Gastrocnemius medialis (tissue), 4 donors: ENCODE measurements around the gene TBCD. TPM values are rescaled to one million over a fixed set of nuclear protein-coding genes. Genes with fewer than 3 reads are reported as not detected.

Experiments
- ATAC-seq, 2 donors: fragments of 150-250 bp; one replicate each; pipeline ENCODE4 v1.9.1; 2016
- DNase-seq, 2 donors: peaks; one replicate each; pipeline ENCODE4 v3.0.0-alpha.2; 2019
- H3K27ac ChIP-seq, 4 donors: fragments of 200-600 bp; sonication (generic); 1 replicate in 1 of 4; 2 replicates in 3 of 4; pipeline ENCODE4 v1.5.1; 2016 to 2018; ENCODE audit warnings: mild to moderate bottlenecking in 2 of 4, moderate library complexity in 1 of 4
- H3K27me3 ChIP-seq, 3 donors: fragments of 200-600 bp; sonication (generic) in 2 of 3; 1 replicate in 1 of 3; 2 replicates in 2 of 3; pipeline versions ENCODE4 v1.5.1 to v1.6.0; 2016 to 2019; ENCODE audit warnings: mild to moderate bottlenecking in 1 of 3, moderate library complexity in 1 of 3
- H3K36me3 ChIP-seq, 2 donors: fragments of 200-600 bp; sonication (generic) in 1 of 2; one replicate each; pipeline ENCODE4 v1.5.1; 2017 to 2018
- H3K4me1 ChIP-seq, 2 donors: fragments of 200-600 bp; sonication (generic) in 1 of 2; one replicate each; pipeline ENCODE4 v1.5.1; 2016 to 2017; ENCODE audit warnings: mild to moderate bottlenecking in 2 of 2
- H3K4me3 ChIP-seq, 4 donors: fragments of 200-600 bp; sonication (generic) in 3 of 4; 1 replicate in 1 of 4; 2 replicates in 3 of 4; pipeline ENCODE4 v1.5.1; 2016 to 2019; ENCODE audit warnings: mild to moderate bottlenecking in 2 of 4
- H3K9me3 ChIP-seq, 3 donors: fragments of 200-600 bp; sonication (generic) in 2 of 3; 1 replicate in 1 of 3; 2 replicates in 2 of 3; pipeline ENCODE4 v1.5.1; 2016 to 2019
- CTCF ChIP-seq, 5 experiments: fragments of 450-650 bp in 3 of 5; fragments of 200-600 bp in 2 of 5; sonication (generic) in 2 of 5; IDR thresholded peaks in 4 of 5; conservative IDR thresholded peaks in 1 of 5; 1 replicate in 4 of 5; 2 replicates in 1 of 5; pipeline ENCODE4 v1.5.1; 2016 to 2019; ENCODE audit warnings: antibody characterized with exemption in 5 of 5, mild to moderate bottlenecking in 3 of 5, moderate library complexity in 3 of 5
- POLR2A ChIP-seq, 2 donors: fragments of 450-650 bp; IDR thresholded peaks; one replicate each; pipeline ENCODE4 v1.6.1; 2017; ENCODE audit warnings: antibody characterized with exemption in 2 of 2, mild to moderate bottlenecking in 2 of 2, moderate library complexity in 2 of 2
- in situ Hi-C, 4 donors: fragments of 200-750 bp; cut with MboI; loops; one replicate each; pipeline versions ENCODE4 v1.15.0 to v1.8.0; 2017; ENCODE audit warnings: low sequenced_read_pairs in 4 of 4
- intact Hi-C: fragments of 100-400 bp; cut with DNase I; formaldehyde crosslinking; loops from one replicate; pipeline ENCODE4 v1.15.1; 2023; ENCODE audit warnings: low total_unique reads
- total RNA-seq, 4 donors: library from RNA; depleted of rRNA; stranded (reverse); fragments of >200 nt; gene quantifications; one replicate each; pipeline versions ENCODE4 v1.1.0 to v1.2.3, GENCODE V29; 2016

Gene TBCD
- total RNA-seq, 4 donors from 2014 or later, result 18.0 to 50.4 (median 33.3) TPM

- Histone ChIP-seq H3K9me3 (no peaks in the 10 kb centered on the region), H3K27me3 (no peaks in the 10 kb centered on the region), H3K27ac (peak overlapping the region in 1 of 4 donors; percentile 80), H3K36me3 (peaks cover 0 to 11% of the 10 kb centered on the region in 2 donors), H3K4me3 (no peak overlapping the region), H3K4me1 (peaks cover 19 to 29% of the 10 kb centered on the region in 2 donors)
- no peak for ATAC-seq
- in situ Hi-C loops, result no loop called here
- intact Hi-C loops, result no loop called here
- no peak for DNase-seq
- TF ChIP-seq POLR2A (IDR thresholded peaks at IDR 0.05) (no peak), CTCF (IDR thresholded peaks at IDR 0.05 in 4 of 5, conservative IDR thresholded peaks at IDR 0.05 in 1 of 5) (no peak)
These were observed 122.4 kb downstream of the TBCD start for GRCh38 chr17:82874011-82874835.

- Histone ChIP-seq H3K36me3 (peaks cover 0 to 6% of the 10 kb centered on the region in 2 donors), H3K27ac (peak overlapping the region; percentile 77 to 89 (median 82)), H3K27me3 (no peaks in the 10 kb centered on the region), H3K9me3 (no peaks in the 10 kb centered on the region), H3K4me1 (peaks cover 19 to 29% of the 10 kb centered on the region in 2 donors), H3K4me3 (no peak overlapping the region)
- ATAC-seq, result no peak
- intact Hi-C loops (no loop called here), in situ Hi-C loops (no loop called here)
- TF ChIP-seq CTCF (IDR thresholded peaks at IDR 0.05 in 4 of 5, conservative IDR thresholded peaks at IDR 0.05 in 1 of 5) (no peak), POLR2A (IDR thresholded peaks at IDR 0.05) (no peak)
- DNase-seq, result no peak
These were observed 123.6 kb downstream of the TBCD start for GRCh38 chr17:82875407-82875856.

GRCh38 chr17:82876149-82876548, 124.3 kb downstream of the TBCD start:
- Histone ChIP-seq H3K4me3 (peak overlapping the region in 1 of 4 donors; percentile 22), H3K27me3 (no peaks in the 10 kb centered on the region), H3K4me1 (peaks cover 19 to 35% of the 10 kb centered on the region in 2 donors), H3K9me3 (no peaks in the 10 kb centered on the region), H3K27ac (peak overlapping the region; percentile 77 to 89 (median 82)), H3K36me3 (no peaks in the 10 kb centered on the region)
- in situ Hi-C loops (no loop called here), intact Hi-C loops (loop anchor here (1.0 to 2.0 kb wide), 4 partner anchors 37 to 89 kb away; no protein-coding TSS in a partner anchor)
- DNase-seq, result peak; percentile 69 to 90
- peak; percentile 90 to 94 for ATAC-seq
- no peak for TF ChIP-seq CTCF (IDR thresholded peaks at IDR 0.05 in 4 of 5, conservative IDR thresholded peaks at IDR 0.05 in 1 of 5)
- TF ChIP-seq POLR2A (IDR thresholded peaks at IDR 0.05), result no peak

GRCh38 chr17:82876602-82877379, 124.9 kb downstream of the TBCD start:
- Histone ChIP-seq H3K36me3 (no peaks in the 10 kb centered on the region), H3K9me3 (no peaks in the 10 kb centered on the region), H3K27me3 (no peaks in the 10 kb centered on the region), H3K4me3 (peak overlapping the region in 3 of 4 donors; percentile 12 to 33 (median 22)), H3K27ac (peak overlapping the region; percentile 77 to 89 (median 82)), H3K4me1 (peaks cover 19 to 42% of the 10 kb centered on the region in 2 donors)
- in situ Hi-C loops (no loop called here), intact Hi-C loops (loop anchor here (1.0 to 2.0 kb wide), 4 partner anchors 37 to 89 kb away; no protein-coding TSS in a partner anchor)
- ATAC-seq (peak; percentile 91), DNase-seq (peak; percentile 86 to 93)
- peak; percentile 21 to 61 (median 52) for TF ChIP-seq CTCF (IDR thresholded peaks at IDR 0.05 in 4 of 5, conservative IDR thresholded peaks at IDR 0.05 in 1 of 5)
- peak; percentile 25 to 38 for TF ChIP-seq POLR2A (IDR thresholded peaks at IDR 0.05)
